Hepatocyte (in vitro differentiated cells): ENCODE data around the gene RGCC. TPM values are rescaled to one million over a fixed set of nuclear protein-coding genes. Genes with fewer than 3 reads are reported as not detected.

Experiments
- DNase-seq: peaks from one replicate; pipeline ENCODE4 v3.0.0-alpha.2; 2016; ENCODE audit warnings: low spot score
- H2AFZ ChIP-seq: fragments of 200-600 bp; sonication (generic); 2 replicates; pipeline ENCODE4 v1.6.0; 2016; ENCODE audit warnings: antibody characterized with exemption, mild to moderate bottlenecking
- H3K27ac ChIP-seq: fragments of 200-600 bp; sonication (generic); 2 replicates; pipeline ENCODE4 v1.5.1; 2016; ENCODE audit warnings: mild to moderate bottlenecking
- H3K27me3 ChIP-seq: fragments of 200-600 bp; sonication (generic); 2 replicates; pipeline ENCODE4 v1.6.1; 2016
- H3K36me3 ChIP-seq: fragments of 200-600 bp; sonication (generic); replicated peaks from 2 replicates; pipeline ENCODE4 v1.5.1; 2016; ENCODE audit warnings: low read depth; ENCODE audit not compliant: insufficient read depth
- H3K4me1 ChIP-seq: fragments of 200-600 bp; sonication (generic); 2 replicates; pipeline ENCODE4 v1.5.1; 2016; ENCODE audit warnings: mild to moderate bottlenecking, moderate library complexity; ENCODE audit not compliant: insufficient read depth
- H3K4me2 ChIP-seq: fragments of 200-600 bp; sonication (generic); 2 replicates; pipeline ENCODE4 v1.6.0; 2016
- H3K4me3 ChIP-seq: fragments of 200-600 bp; sonication (generic); 2 replicates; pipeline ENCODE4 v1.5.1; 2016; ENCODE audit warnings: mild to moderate bottlenecking
- H3K79me2 ChIP-seq: fragments of 200-600 bp; sonication (generic); 2 replicates; pipeline ENCODE4 v1.6.0; 2017; ENCODE audit warnings: mild to moderate bottlenecking
- H3K9me2 ChIP-seq: fragments of 200-600 bp; sonication (generic); replicated peaks from 2 replicates; pipeline ENCODE4 v1.6.0; 2017; ENCODE audit warnings: mild to moderate bottlenecking; ENCODE audit not compliant: insufficient read depth
- H3K9me3 ChIP-seq: fragments of 200-600 bp; sonication (generic); 2 replicates; pipeline ENCODE4 v1.5.1; 2016; ENCODE audit warnings: low read depth, mild to moderate bottlenecking
- H4K20me1 ChIP-seq: fragments of 200-600 bp; sonication (generic); 2 replicates; pipeline ENCODE4 v1.6.0; 2016; ENCODE audit warnings: mild to moderate bottlenecking; ENCODE audit not compliant: insufficient read depth, poor library complexity, severe bottlenecking
- EZH2 ChIP-seq: fragments of 200-600 bp; sonication (generic); IDR thresholded peaks from 2 replicates; pipeline ENCODE4 v1.6.1; 2016; ENCODE audit warnings: antibody characterized with exemption, mild to moderate bottlenecking, borderline replicate concordance
- EZH2phosphoT487 ChIP-seq: fragments of 200-600 bp; sonication (generic); IDR thresholded peaks from one replicate; pipeline ENCODE4 v1.6.1; 2018; ENCODE audit warnings: antibody characterized with exemption, mild to moderate bottlenecking, low read depth, moderate library complexity; ENCODE audit not compliant: unreplicated experiment, severe bottlenecking
- WGBS: methylation state at CpG from one replicate; pipeline ENCODE4 v1.1.6; 2016; ENCODE audit warnings: low lambda C conversion rate; ENCODE audit errors: missing lambda C conversion rate; 5-methylcytosine and 5-hydroxymethylcytosine counted together
- polyA plus RNA-seq: library from polyadenylated mRNA; unstranded; fragments of >200 nt; fragmentation: Nextera tagmentation; extraction: Ambion mirVana; gene quantifications from 2 replicates; pipeline ENCODE4 v1.2.1, GENCODE V29; 2016
- total RNA-seq: library from RNA; depleted of rRNA; stranded (reverse); fragments of >200 nt; gene quantifications from 2 replicates; pipeline ENCODE4 v1.2.3, GENCODE V29; 2014
- TF ChIP-seq, protein P1 (sequence below): fragments of 200-600 bp; sonication (generic); IDR thresholded peaks from 2 replicates; pipeline ENCODE4 v1.5.1; 2016; ENCODE audit warnings: antibody characterized with exemption, mild to moderate bottlenecking; ENCODE audit not compliant: poor library complexity

RGCC gene
- total and polyA plus RNA-seq, 2 experiments from 2014 or later = 8.1 to 19.9 TPM

DNA sequence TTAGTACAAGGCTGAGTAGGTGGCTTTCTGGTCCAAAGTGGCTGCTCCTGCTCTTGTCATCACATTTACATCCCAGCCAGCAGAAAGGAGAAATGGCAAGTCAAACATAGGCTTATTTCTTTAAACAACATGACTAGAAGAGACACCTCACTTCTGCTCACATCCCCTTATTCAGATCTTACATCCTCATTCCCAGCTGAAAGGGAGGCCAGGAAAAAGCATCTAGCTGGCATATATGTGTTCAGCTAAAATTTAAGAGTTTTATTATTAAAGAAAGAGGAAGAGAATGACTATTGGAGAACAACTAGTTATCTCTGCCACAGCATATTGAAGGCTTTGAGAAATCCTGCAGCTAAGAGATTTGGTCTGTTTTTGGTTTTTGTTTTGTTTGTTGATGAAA is 34.1 kb downstream of the RGCC start:
- no peaks in the 10 kb centered on the region for H3K9me3 ChIP-seq
- no peak overlapping the region for H3K27ac ChIP-seq
- H3K36me3 ChIP-seq = no peaks in the 10 kb centered on the region
- H3K4me1 ChIP-seq = no peaks in the 10 kb centered on the region
- no peak overlapping the region for H2AFZ ChIP-seq
- H3K79me2 ChIP-seq = no peaks in the 10 kb centered on the region
- no peaks in the 10 kb centered on the region for H3K27me3 ChIP-seq
- no peak for DNase-seq
- no peak overlapping the region for H3K4me2 ChIP-seq
- no peaks in the 10 kb centered on the region for H4K20me1 ChIP-seq
- no peak overlapping the region for H3K4me3 ChIP-seq
- TF ChIP-seq EZH2phosphoT487 (no peak), EZH2 (no peak)
- TF ChIP-seq, protein P1, sequence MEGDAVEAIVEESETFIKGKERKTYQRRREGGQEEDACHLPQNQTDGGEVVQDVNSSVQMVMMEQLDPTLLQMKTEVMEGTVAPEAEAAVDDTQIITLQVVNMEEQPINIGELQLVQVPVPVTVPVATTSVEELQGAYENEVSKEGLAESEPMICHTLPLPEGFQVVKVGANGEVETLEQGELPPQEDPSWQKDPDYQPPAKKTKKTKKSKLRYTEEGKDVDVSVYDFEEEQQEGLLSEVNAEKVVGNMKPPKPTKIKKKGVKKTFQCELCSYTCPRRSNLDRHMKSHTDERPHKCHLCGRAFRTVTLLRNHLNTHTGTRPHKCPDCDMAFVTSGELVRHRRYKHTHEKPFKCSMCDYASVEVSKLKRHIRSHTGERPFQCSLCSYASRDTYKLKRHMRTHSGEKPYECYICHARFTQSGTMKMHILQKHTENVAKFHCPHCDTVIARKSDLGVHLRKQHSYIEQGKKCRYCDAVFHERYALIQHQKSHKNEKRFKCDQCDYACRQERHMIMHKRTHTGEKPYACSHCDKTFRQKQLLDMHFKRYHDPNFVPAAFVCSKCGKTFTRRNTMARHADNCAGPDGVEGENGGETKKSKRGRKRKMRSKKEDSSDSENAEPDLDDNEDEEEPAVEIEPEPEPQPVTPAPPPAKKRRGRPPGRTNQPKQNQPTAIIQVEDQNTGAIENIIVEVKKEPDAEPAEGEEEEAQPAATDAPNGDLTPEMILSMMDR = no peak
- H3K9me2 ChIP-seq = no peaks in the 10 kb centered on the region

DNA sequence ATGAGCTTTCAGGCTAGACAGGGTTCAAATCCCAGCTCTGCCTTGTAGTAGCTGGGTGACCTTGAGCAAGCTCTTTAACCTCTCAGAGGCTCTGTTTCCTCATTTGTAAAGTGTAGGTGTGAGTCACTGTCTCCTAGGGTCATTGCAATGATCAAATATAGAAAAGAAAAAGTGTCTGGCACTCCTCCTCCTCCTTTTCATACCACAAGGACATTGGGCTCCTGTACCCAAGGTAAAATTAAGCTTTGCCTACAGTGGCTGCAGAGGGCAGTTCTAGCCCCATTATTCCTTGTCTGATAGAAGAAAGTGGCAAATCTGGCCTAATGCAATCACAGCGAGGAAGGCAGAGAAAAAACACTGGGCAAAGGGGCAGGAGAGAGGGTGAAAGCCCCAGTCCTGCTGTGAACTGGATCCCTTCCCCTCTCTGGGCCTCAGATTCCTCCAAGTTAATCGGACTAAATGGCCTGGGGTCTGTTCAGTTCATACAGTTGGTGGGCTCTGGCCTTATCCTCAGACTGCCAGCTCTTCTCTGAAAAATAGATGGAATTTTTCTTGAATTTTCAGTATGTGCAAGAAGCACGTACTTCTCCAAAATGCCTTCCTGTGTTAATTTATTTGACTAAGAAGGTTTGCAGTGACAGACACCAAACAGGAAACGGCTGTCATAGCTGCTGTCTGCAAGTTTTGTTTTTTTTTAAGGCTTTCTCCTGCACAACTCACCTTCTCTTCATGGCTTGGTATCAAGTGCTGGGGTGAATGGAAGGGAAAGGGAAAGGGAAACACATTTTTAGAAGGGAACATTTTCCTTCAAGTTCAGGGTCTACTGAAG is 35.3 kb downstream of the RGCC start:
- Histone ChIP-seq H3K9me2 (no peaks in the 10 kb centered on the region), H4K20me1 (no peaks in the 10 kb centered on the region), H2AFZ (no peak overlapping the region), H3K27me3 (no peaks in the 10 kb centered on the region), H3K79me2 (no peaks in the 10 kb centered on the region), H3K27ac (no peak overlapping the region), H3K9me3 (no peaks in the 10 kb centered on the region), H3K4me2 (no peak overlapping the region), H3K36me3 (no peaks in the 10 kb centered on the region), H3K4me1 (no peaks in the 10 kb centered on the region), H3K4me3 (no peak overlapping the region)
- no peak for TF ChIP-seq EZH2
- TF ChIP-seq, protein P1 = no peak
- no peak for TF ChIP-seq EZH2phosphoT487
- WGBS = 66% methylated on average over 4 of the region's 4 CpGs
- DNase-seq = no peak

DNA sequence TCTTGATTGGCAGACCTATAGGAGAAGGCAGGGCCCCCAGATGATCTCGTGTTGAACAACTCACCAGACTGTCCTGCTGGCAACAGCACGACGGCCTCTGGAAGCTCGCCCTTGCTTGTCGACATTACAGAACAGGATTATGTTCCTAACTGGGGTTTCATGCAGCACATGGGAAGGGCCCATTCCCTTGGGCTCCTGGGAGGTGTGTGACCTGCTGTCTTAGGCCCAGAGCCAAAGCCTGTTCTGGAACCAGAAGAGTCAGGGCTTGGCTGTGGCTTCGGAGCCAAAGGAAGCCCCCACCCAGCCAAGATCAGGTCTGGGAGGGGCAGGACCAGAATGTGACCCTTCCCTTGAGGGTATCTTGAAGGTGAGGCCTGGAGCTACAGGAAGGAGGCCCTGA is 36.9 kb downstream of the RGCC start:
- Histone ChIP-seq H3K4me3 (no peak overlapping the region), H3K27me3 (no peaks in the 10 kb centered on the region), H2AFZ (no peak overlapping the region), H3K79me2 (no peaks in the 10 kb centered on the region), H3K9me3 (no peaks in the 10 kb centered on the region), H3K9me2 (no peaks in the 10 kb centered on the region), H4K20me1 (no peaks in the 10 kb centered on the region), H3K36me3 (no peaks in the 10 kb centered on the region), H3K4me2 (no peak overlapping the region), H3K4me1 (no peaks in the 10 kb centered on the region), H3K27ac (no peak overlapping the region)
- 92% methylated on average over 6 of the region's 6 CpGs for WGBS
- TF ChIP-seq EZH2phosphoT487 = no peak
- no peak for TF ChIP-seq EZH2
- TF ChIP-seq, protein P1 = no peak
- DNase-seq = no peak
